Measurements from ENCODE around the gene ARHGAP27.

GRCh38 chr17:45430006-45430737, 2.5 kb downstream of the ARHGAP27 start:
- no peak for TF ChIP-seq POLR2A (IDR thresholded peaks at IDR 0.05)
- TF ChIP-seq POLR2AphosphoS5 (IDR thresholded peaks at IDR 0.05): no peak
- TF ChIP-seq EP300 (IDR thresholded peaks at IDR 0.05; ENCODE audit: low read depth): no peak
